ENCODE measurements around the gene HMCN1. TPM values are rescaled to one million over a fixed set of nuclear protein-coding genes. Genes with fewer than 3 reads are reported as not detected.

Gene HMCN1
- total and polyA plus RNA-seq, 4 experiments from 2014 or later: 0.19 to 0.29 TPM; not detected in 2

- no peaks in the 10 kb centered on the region for H3K27me3 ChIP-seq (ENCODE audit: insufficient read depth, low read length)
- Mint-ChIP-seq H3K4me3 (no peak overlapping the region), H3K27me3 (peaks cover 0 to 1% of the 10 kb centered on the region in 2 donors), H3K36me3 (no peaks in the 10 kb centered on the region), H3K9me3 (no peaks in the 10 kb centered on the region), H3K4me1 (no peaks in the 10 kb centered on the region), H3K27ac (no peak overlapping the region)
- ChIA-PET POLR2A (ENCODE audit: partially characterized antibody) (no interaction called here), CTCF (ENCODE audit: partially characterized antibody) (no interaction called here)
- no peak overlapping the region for H3K27ac ChIP-seq (ENCODE audit: low read depth, low read length)
- H3K4me3 ChIP-seq (ENCODE audit: low read length in 2 of 2): no peak overlapping the region
- no peak for DNase-seq
- no peaks in the 10 kb centered on the region for H3K36me3 ChIP-seq (ENCODE audit: insufficient read depth, low read length)
- intact Hi-C loops (cut with micrococcal nuclease): no loop called here
- H3K4me1 ChIP-seq (ENCODE audit: insufficient read depth, low read length): no peaks in the 10 kb centered on the region
- H3K9me3 ChIP-seq (ENCODE audit: control insufficient read depth in 1 of 2, low read length in 2 of 2): no peaks in the 10 kb centered on the region
Observed at GRCh38 chr1:186059311-186059710, 325.1 kb downstream of the HMCN1 start.

- POLR2A ChIA-PET (ENCODE audit: partially characterized antibody): no interaction called here
- no peak for DNase-seq
Observed at GRCh38 chr1:186059752-186060151, 325.6 kb downstream of the HMCN1 start.

GRCh38 chr1:186060226-186060625 is 326.0 kb downstream of the HMCN1 start:
- Histone ChIP-seq H3K27ac (ENCODE audit: low read depth, low read length) (no peak overlapping the region), H3K9me3 (ENCODE audit: control insufficient read depth in 1 of 2, low read length in 2 of 2) (no peaks in the 10 kb centered on the region), H3K27me3 (ENCODE audit: insufficient read depth, low read length) (no peaks in the 10 kb centered on the region), H3K4me1 (ENCODE audit: insufficient read depth, low read length) (no peaks in the 10 kb centered on the region), H3K4me3 (ENCODE audit: low read length in 2 of 2) (no peak overlapping the region), H3K36me3 (ENCODE audit: insufficient read depth, low read length) (no peaks in the 10 kb centered on the region)
- H3K27ac Mint-ChIP-seq: no peak overlapping the region
- H3K27me3 Mint-ChIP-seq: no peaks in the 10 kb centered on the region
- no peak overlapping the region for H3K4me3 Mint-ChIP-seq
- DNase-seq: no peak
- ChIA-PET CTCF (ENCODE audit: partially characterized antibody) (no interaction called here), POLR2A (ENCODE audit: partially characterized antibody) (no interaction called here)
- intact Hi-C loops (cut with micrococcal nuclease): no loop called here
- no peaks in the 10 kb centered on the region for H3K36me3 Mint-ChIP-seq
- no peaks in the 10 kb centered on the region for H3K9me3 Mint-ChIP-seq
- no peaks in the 10 kb centered on the region for H3K4me1 Mint-ChIP-seq

More at GRCh38 chr1:186059752-186060151, 325.6 kb downstream of the HMCN1 start:
- no peak overlapping the region for H3K4me3 ChIP-seq (ENCODE audit: low read length in 2 of 2)
- Mint-ChIP-seq H3K27ac (no peak overlapping the region), H3K9me3 (no peaks in the 10 kb centered on the region), H3K4me1 (no peaks in the 10 kb centered on the region), H3K27me3 (no peaks in the 10 kb centered on the region), H3K36me3 (no peaks in the 10 kb centered on the region), H3K4me3 (no peak overlapping the region)
- no peaks in the 10 kb centered on the region for H3K9me3 ChIP-seq (ENCODE audit: control insufficient read depth in 1 of 2, low read length in 2 of 2)
- H3K36me3 ChIP-seq (ENCODE audit: insufficient read depth, low read length): no peaks in the 10 kb centered on the region
- H3K27ac ChIP-seq (ENCODE audit: low read depth, low read length): no peak overlapping the region
- intact Hi-C loops (cut with micrococcal nuclease): no loop called here
- CTCF ChIA-PET (ENCODE audit: partially characterized antibody): no interaction called here
- H3K4me1 ChIP-seq (ENCODE audit: insufficient read depth, low read length): no peaks in the 10 kb centered on the region
- no peaks in the 10 kb centered on the region for H3K27me3 ChIP-seq (ENCODE audit: insufficient read depth, low read length)

GRCh38 chr1:186063091-186063657 is 329.0 kb downstream of the HMCN1 start:
- intact Hi-C loops (cut with micrococcal nuclease): no loop called here
- Mint-ChIP-seq H3K9me3 (no peaks in the 10 kb centered on the region), H3K27me3 (no peaks in the 10 kb centered on the region), H3K4me1 (no peaks in the 10 kb centered on the region), H3K36me3 (no peaks in the 10 kb centered on the region), H3K27ac (no peak overlapping the region), H3K4me3 (no peak overlapping the region)
- no peak for DNase-seq
- Histone ChIP-seq H3K27me3 (ENCODE audit: insufficient read depth, low read length) (no peaks in the 10 kb centered on the region), H3K4me3 (ENCODE audit: low read length in 2 of 2) (no peak overlapping the region), H3K9me3 (ENCODE audit: control insufficient read depth in 1 of 2, low read length in 2 of 2) (no peaks in the 10 kb centered on the region), H3K36me3 (ENCODE audit: insufficient read depth, low read length) (no peaks in the 10 kb centered on the region), H3K4me1 (ENCODE audit: insufficient read depth, low read length) (no peaks in the 10 kb centered on the region), H3K27ac (ENCODE audit: low read depth, low read length) (no peak overlapping the region)
- POLR2A ChIA-PET (ENCODE audit: partially characterized antibody): no interaction called here
- CTCF ChIA-PET (ENCODE audit: partially characterized antibody): no interaction called here

DNA sequence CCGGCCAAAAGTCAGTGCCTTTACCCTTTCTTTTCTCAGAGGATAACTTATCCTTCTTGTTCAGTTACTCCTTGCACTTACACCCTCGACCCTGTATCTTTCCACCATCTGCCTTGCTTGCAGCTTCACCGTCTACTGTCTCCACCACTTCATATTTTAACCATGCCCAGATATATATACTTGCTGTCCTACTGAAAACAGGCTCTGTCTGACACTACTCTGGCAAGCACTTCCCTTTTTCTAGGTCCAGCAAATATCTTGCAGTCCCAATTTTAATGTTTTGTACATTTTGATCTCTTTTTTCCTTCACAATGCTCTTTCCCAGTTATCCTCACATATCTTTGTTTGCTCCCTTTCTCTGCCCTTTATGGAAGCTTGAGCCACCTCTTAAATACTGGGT is 332.2 kb downstream of the HMCN1 start:
- CTCF ChIA-PET (ENCODE audit: partially characterized antibody): no interaction called here
- Histone ChIP-seq H3K9me3 (ENCODE audit: control insufficient read depth in 1 of 2, low read length in 2 of 2) (no peaks in the 10 kb centered on the region), H3K36me3 (ENCODE audit: insufficient read depth, low read length) (no peaks in the 10 kb centered on the region), H3K27me3 (ENCODE audit: insufficient read depth, low read length) (no peaks in the 10 kb centered on the region), H3K27ac (ENCODE audit: low read depth, low read length) (no peak overlapping the region), H3K4me3 (ENCODE audit: low read length in 2 of 2) (no peak overlapping the region), H3K4me1 (ENCODE audit: insufficient read depth, low read length) (no peaks in the 10 kb centered on the region)
- H3K4me3 Mint-ChIP-seq: no peak overlapping the region
- H3K27ac Mint-ChIP-seq: no peak overlapping the region
- peaks cover 0 to 3% of the 10 kb centered on the region in 2 donors for H3K27me3 Mint-ChIP-seq
- H3K36me3 Mint-ChIP-seq: no peaks in the 10 kb centered on the region
- intact Hi-C loops (cut with micrococcal nuclease): no loop called here
- no peaks in the 10 kb centered on the region for H3K4me1 Mint-ChIP-seq
- POLR2A ChIA-PET (ENCODE audit: partially characterized antibody): no interaction called here
- peaks cover 0 to 2% (median 0%) of the 10 kb centered on the region in 8 donors for H3K9me3 Mint-ChIP-seq
- DNase-seq: no peak

- intact Hi-C loops (cut with micrococcal nuclease): no loop called here
- POLR2A ChIA-PET (ENCODE audit: partially characterized antibody): no interaction called here
- H3K4me3 Mint-ChIP-seq: no peak overlapping the region
Observed at GRCh38 chr1:186073697-186074096, 339.5 kb downstream of the HMCN1 start.

DNA sequence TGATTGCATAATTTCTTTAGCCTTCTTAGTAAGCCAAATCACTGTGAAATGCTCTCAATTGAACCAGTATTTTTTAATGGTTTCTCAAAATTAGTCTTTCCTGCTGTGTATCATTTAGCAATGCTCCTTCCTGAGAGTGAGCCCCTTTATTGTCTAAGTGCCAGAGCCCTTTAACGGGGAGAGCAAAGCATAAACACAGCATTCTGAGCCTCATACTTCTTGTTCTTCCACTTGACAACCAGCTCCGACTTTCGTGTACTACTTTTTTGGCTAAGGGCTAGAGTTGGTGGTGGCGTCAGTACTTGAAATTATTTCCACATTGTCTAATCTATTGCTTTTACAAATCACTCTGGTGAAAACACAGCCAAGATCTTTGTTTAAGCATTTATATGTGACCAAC is 341.8 kb downstream of the HMCN1 start:
- peaks cover 0 to 3% of the 10 kb centered on the region in 2 donors for H3K27me3 Mint-ChIP-seq
- Histone ChIP-seq H3K27me3 (ENCODE audit: insufficient read depth, low read length) (no peaks in the 10 kb centered on the region), H3K9me3 (ENCODE audit: control insufficient read depth in 1 of 2, low read length in 2 of 2) (no peaks in the 10 kb centered on the region), H3K36me3 (ENCODE audit: insufficient read depth, low read length) (no peaks in the 10 kb centered on the region), H3K4me3 (ENCODE audit: low read length in 2 of 2) (no peak overlapping the region), H3K27ac (ENCODE audit: low read depth, low read length) (no peak overlapping the region), H3K4me1 (ENCODE audit: insufficient read depth, low read length) (no peaks in the 10 kb centered on the region)
- ChIA-PET CTCF (ENCODE audit: partially characterized antibody) (no interaction called here), POLR2A (ENCODE audit: partially characterized antibody) (no interaction called here)
- H3K36me3 Mint-ChIP-seq: no peaks in the 10 kb centered on the region
- H3K9me3 Mint-ChIP-seq: peaks cover 0 to 3% (median 0%) of the 10 kb centered on the region in 8 donors
- no peak for DNase-seq
- intact Hi-C loops (cut with micrococcal nuclease): no loop called here
- no peaks in the 10 kb centered on the region for H3K4me1 Mint-ChIP-seq
- no peak overlapping the region for H3K4me3 Mint-ChIP-seq
- no peak overlapping the region for H3K27ac Mint-ChIP-seq

More at GRCh38 chr1:186073697-186074096, 339.5 kb downstream of the HMCN1 start:
- H3K9me3 ChIP-seq (ENCODE audit: control insufficient read depth in 1 of 2, low read length in 2 of 2): no peaks in the 10 kb centered on the region
- Mint-ChIP-seq H3K27me3 (peaks cover 0 to 1% of the 10 kb centered on the region in 2 donors), H3K4me1 (no peaks in the 10 kb centered on the region), H3K9me3 (peaks cover 0 to 2% (median 0%) of the 10 kb centered on the region in 8 donors), H3K36me3 (no peaks in the 10 kb centered on the region), H3K27ac (no peak overlapping the region)
- H3K4me1 ChIP-seq (ENCODE audit: insufficient read depth, low read length): no peaks in the 10 kb centered on the region
- DNase-seq: no peak
- no peak overlapping the region for H3K4me3 ChIP-seq (ENCODE audit: low read length in 2 of 2)
- H3K27ac ChIP-seq (ENCODE audit: low read depth, low read length): no peak overlapping the region
- H3K36me3 ChIP-seq (ENCODE audit: insufficient read depth, low read length): no peaks in the 10 kb centered on the region
- CTCF ChIA-PET (ENCODE audit: partially characterized antibody): no interaction called here
- H3K27me3 ChIP-seq (ENCODE audit: insufficient read depth, low read length): no peaks in the 10 kb centered on the region

DNA sequence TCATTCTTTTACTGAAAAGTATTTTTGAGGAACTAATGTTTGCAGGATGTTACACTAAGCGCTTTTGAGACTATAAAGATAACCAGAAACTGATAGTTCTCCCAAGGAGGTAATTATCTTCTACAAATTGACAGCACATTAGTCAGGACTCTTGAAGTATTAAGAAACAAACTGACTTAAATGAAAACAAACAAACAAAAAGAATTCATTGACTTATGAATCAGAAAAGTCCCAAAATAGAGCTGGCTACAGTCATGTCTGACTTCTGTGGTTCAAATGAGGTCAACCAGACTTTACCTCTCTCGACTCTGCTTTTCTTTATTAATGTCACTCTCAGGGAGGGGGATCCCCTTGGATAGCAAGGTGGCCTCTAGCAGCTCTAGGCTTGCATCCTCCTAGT is 344.1 kb downstream of the HMCN1 start:
- no peak for DNase-seq
- Mint-ChIP-seq H3K4me1 (peaks cover 0 to 2% (median 0%) of the 10 kb centered on the region in 4 donors), H3K4me3 (no peak overlapping the region), H3K27ac (no peak overlapping the region), H3K27me3 (peaks cover 0 to 2% of the 10 kb centered on the region in 2 donors), H3K9me3 (peaks cover 0 to 3% (median 0%) of the 10 kb centered on the region in 8 donors), H3K36me3 (no peaks in the 10 kb centered on the region)
- Histone ChIP-seq H3K27ac (ENCODE audit: low read depth, low read length) (no peak overlapping the region), H3K4me1 (ENCODE audit: insufficient read depth, low read length) (no peaks in the 10 kb centered on the region), H3K9me3 (ENCODE audit: control insufficient read depth in 1 of 2, low read length in 2 of 2) (no peaks in the 10 kb centered on the region), H3K36me3 (ENCODE audit: insufficient read depth, low read length) (no peaks in the 10 kb centered on the region), H3K4me3 (ENCODE audit: low read length in 2 of 2) (no peak overlapping the region), H3K27me3 (ENCODE audit: insufficient read depth, low read length) (no peaks in the 10 kb centered on the region)
- intact Hi-C loops (cut with micrococcal nuclease): no loop called here
- ChIA-PET POLR2A (ENCODE audit: partially characterized antibody) (no interaction called here), CTCF (ENCODE audit: partially characterized antibody) (no interaction called here)

All from CD4-positive, alpha-beta memory T cell (primary cell).